ENCODE measurements around the gene DNPH1.

DNPH1 gene

GRCh38 chr6:43231735-43232450, 2.6 kb upstream of the DNPH1 start:
- TF ChIP-seq CTCF (IDR thresholded peaks at IDR 0.05; ENCODE audit: low read depth, low read length, missing control alignments), result no peak
- DNase-seq (ENCODE audit: extremely low read depth, low read depth), result no peak
- H3K4me3 ChIP-seq (replicated peaks; ENCODE audit: low read depth, low read length), result no peak overlapping the region

- TF ChIP-seq CTCF (IDR thresholded peaks at IDR 0.05; ENCODE audit: low read depth, low read length, missing control alignments), result no peak
- H3K4me3 ChIP-seq (replicated peaks; ENCODE audit: low read depth, low read length), result no peak overlapping the region
- DNase-seq (ENCODE audit: extremely low read depth, low read depth), result no peak
Observed at GRCh38 chr6:43231053-43231452, 1.8 kb upstream of the DNPH1 start.

GRCh38 chr6:43229803-43230620, 731 bp upstream of the DNPH1 start:
- H3K4me3 ChIP-seq (replicated peaks; ENCODE audit: low read depth, low read length), result peak overlapping the region; percentile 71; the same call in 1 of the 2 replicates
- no peak for TF ChIP-seq CTCF (IDR thresholded peaks at IDR 0.05; ENCODE audit: low read depth, low read length, missing control alignments)
- DNase-seq (ENCODE audit: extremely low read depth, low read depth), result no peak

GRCh38 chr6:43226192-43226851, 3.0 kb downstream of the DNPH1 start:
- H3K4me3 ChIP-seq (replicated peaks; ENCODE audit: low read depth, low read length), result no peak overlapping the region
- DNase-seq (ENCODE audit: extremely low read depth, low read depth), result no peak
- no peak for TF ChIP-seq CTCF (IDR thresholded peaks at IDR 0.05; ENCODE audit: low read depth, low read length, missing control alignments)

GRCh38 chr6:43223175-43223574, 6.1 kb downstream of the DNPH1 start:
- no peak overlapping the region for H3K4me3 ChIP-seq (replicated peaks; ENCODE audit: low read depth, low read length)
- TF ChIP-seq CTCF (IDR thresholded peaks at IDR 0.05; ENCODE audit: low read depth, low read length, missing control alignments), result no peak
- DNase-seq (ENCODE audit: extremely low read depth, low read depth), result no peak

GRCh38 chr6:43222418-43223059, 6.7 kb downstream of the DNPH1 start:
- DNase-seq (ENCODE audit: extremely low read depth, low read depth), result no peak
- H3K4me3 ChIP-seq (replicated peaks; ENCODE audit: low read depth, low read length), result no peak overlapping the region
- no peak for TF ChIP-seq CTCF (IDR thresholded peaks at IDR 0.05; ENCODE audit: low read depth, low read length, missing control alignments)
